ENCODE results near the gene ALX3.

The ALX3 gene

GRCh38 chr1:110053552-110054428, 16.7 kb downstream of the ALX3 start:
- no peak overlapping the region for H3K9ac ChIP-seq (ENCODE audit: low read depth, low read length)
- 89% methylated on average over 15 of the region's 16 CpGs for WGBS
- no peak overlapping the region for H3K27ac ChIP-seq (ENCODE audit: low read depth, low read length)
- no peaks in the 10 kb centered on the region for H3K4me1 ChIP-seq (ENCODE audit: insufficient read depth, low read length)
- H3K4me3 ChIP-seq (ENCODE audit: low read length), result no peak overlapping the region
- H3K27me3 ChIP-seq (ENCODE audit: insufficient read depth, low read length), result no peaks in the 10 kb centered on the region
- H3K36me3 ChIP-seq (ENCODE audit: insufficient read depth, low read length), result peaks cover 98% of the 10 kb centered on the region
- H3K9me3 ChIP-seq (ENCODE audit: insufficient read depth, low read depth, low read length), result no peaks in the 10 kb centered on the region

GRCh38 chr1:110051262-110051648, 19.2 kb downstream of the ALX3 start:
- 96% methylated on average over 2 of the region's 2 CpGs for WGBS
- Histone ChIP-seq H3K27me3 (ENCODE audit: insufficient read depth, low read length) (no peaks in the 10 kb centered on the region), H3K36me3 (ENCODE audit: insufficient read depth, low read length) (peaks cover 98% of the 10 kb centered on the region), H3K4me3 (ENCODE audit: low read length) (no peak overlapping the region), H3K27ac (ENCODE audit: low read depth, low read length) (no peak overlapping the region), H3K9ac (ENCODE audit: low read depth, low read length) (no peak overlapping the region), H3K9me3 (ENCODE audit: insufficient read depth, low read depth, low read length) (no peaks in the 10 kb centered on the region), H3K4me1 (ENCODE audit: insufficient read depth, low read length) (no peaks in the 10 kb centered on the region)

DNA sequence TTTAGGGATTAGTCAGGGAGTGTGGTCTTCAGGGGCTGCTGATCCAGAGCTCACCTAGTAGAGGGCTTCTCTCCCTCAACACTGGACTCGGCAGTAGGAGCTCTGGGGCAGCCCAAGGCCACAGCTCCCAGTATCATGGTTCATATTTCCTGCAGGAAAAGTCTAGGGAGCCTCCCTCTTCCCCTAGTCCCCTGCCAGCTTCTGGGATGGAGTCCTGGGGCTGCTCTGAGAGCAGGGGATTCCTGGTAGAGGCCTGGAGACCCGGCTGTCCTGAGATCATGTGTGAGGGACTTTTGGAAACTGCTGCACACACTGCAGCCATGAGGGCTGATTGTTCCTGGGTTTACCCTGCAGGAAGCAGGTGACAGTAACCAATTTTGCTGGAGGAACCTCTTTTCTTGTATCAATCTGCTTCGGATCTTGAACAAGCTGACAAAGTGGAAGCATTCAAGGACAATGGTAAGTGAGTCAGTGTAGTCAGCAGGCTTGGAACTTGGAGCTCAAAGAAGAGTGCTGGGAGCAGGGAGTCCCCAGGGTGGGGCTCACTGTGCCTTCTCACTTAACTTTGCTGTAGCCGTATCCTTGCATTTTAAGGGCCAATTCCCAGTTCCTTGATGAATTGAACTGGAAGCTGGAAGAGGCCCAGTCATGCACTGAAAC, 19.7 kb downstream of the ALX3 start:
- Histone ChIP-seq H3K9me3 (ENCODE audit: insufficient read depth, low read depth, low read length) (no peaks in the 10 kb centered on the region), H3K27ac (ENCODE audit: low read depth, low read length) (no peak overlapping the region), H3K9ac (ENCODE audit: low read depth, low read length) (no peak overlapping the region), H3K36me3 (ENCODE audit: insufficient read depth, low read length) (peaks cover 98% of the 10 kb centered on the region), H3K4me3 (ENCODE audit: low read length) (no peak overlapping the region), H3K27me3 (ENCODE audit: insufficient read depth, low read length) (no peaks in the 10 kb centered on the region), H3K4me1 (ENCODE audit: insufficient read depth, low read length) (no peaks in the 10 kb centered on the region)
- 89% methylated on average over 4 of the region's 4 CpGs for WGBS

- Histone ChIP-seq H3K4me1 (ENCODE audit: insufficient read depth, low read length) (no peaks in the 10 kb centered on the region), H3K4me3 (ENCODE audit: low read length) (no peak overlapping the region), H3K36me3 (ENCODE audit: insufficient read depth, low read length) (peaks cover 98% of the 10 kb centered on the region), H3K9me3 (ENCODE audit: insufficient read depth, low read depth, low read length) (no peaks in the 10 kb centered on the region), H3K27me3 (ENCODE audit: insufficient read depth, low read length) (no peaks in the 10 kb centered on the region), H3K27ac (ENCODE audit: low read depth, low read length) (no peak overlapping the region), H3K9ac (ENCODE audit: low read depth, low read length) (no peak overlapping the region)
- 94% methylated on average over 11 of the region's 11 CpGs for WGBS
Measured at GRCh38 chr1:110049801-110050601, 20.5 kb downstream of the ALX3 start.

DNA sequence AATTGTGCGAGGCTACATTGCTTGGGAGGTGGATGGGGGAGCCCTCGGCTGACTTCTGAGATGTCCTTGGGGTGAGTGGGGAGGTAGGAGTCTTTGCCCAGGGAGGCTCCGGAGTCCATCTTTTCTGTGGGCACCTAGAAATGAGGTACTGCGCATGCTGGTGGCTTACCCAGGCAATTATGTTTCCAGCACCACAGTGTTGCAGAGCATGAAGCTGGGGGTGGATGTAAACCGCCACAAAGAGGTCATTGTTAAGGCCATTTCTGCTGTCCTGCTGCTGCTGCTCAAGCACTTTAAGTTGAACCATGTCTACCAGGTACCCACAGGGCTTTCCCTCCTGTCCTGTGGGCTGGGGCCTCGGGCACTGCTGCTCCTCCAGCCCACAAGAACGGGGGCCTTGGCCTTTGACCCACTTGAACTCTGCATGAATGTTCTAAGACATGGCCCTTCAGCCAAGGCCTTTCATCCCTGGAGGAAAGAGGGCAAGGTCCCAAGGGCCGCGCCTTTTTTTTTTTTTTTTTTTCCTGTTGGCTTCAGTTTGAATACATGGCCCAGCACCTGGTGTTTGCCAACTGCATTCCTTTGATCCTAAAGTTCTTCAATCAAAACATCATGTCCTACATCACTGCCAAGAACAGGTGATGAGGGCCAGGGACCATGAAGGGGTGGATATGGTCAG, 21.4 kb downstream of the ALX3 start:
- Histone ChIP-seq H3K4me1 (ENCODE audit: insufficient read depth, low read length) (no peaks in the 10 kb centered on the region), H3K9ac (ENCODE audit: low read depth, low read length) (no peak overlapping the region), H3K27me3 (ENCODE audit: insufficient read depth, low read length) (no peaks in the 10 kb centered on the region), H3K9me3 (ENCODE audit: insufficient read depth, low read depth, low read length) (no peaks in the 10 kb centered on the region), H3K27ac (ENCODE audit: low read depth, low read length) (no peak overlapping the region), H3K36me3 (ENCODE audit: insufficient read depth, low read length) (peaks cover 98% of the 10 kb centered on the region), H3K4me3 (ENCODE audit: low read length) (no peak overlapping the region)
- 95% methylated on average over 9 of the region's 9 CpGs for WGBS

GRCh38 chr1:110048240-110048639, 22.2 kb downstream of the ALX3 start:
- Histone ChIP-seq H3K9me3 (ENCODE audit: insufficient read depth, low read depth, low read length) (no peaks in the 10 kb centered on the region), H3K4me1 (ENCODE audit: insufficient read depth, low read length) (no peaks in the 10 kb centered on the region), H3K27ac (ENCODE audit: low read depth, low read length) (no peak overlapping the region), H3K9ac (ENCODE audit: low read depth, low read length) (no peak overlapping the region), H3K27me3 (ENCODE audit: insufficient read depth, low read length) (no peaks in the 10 kb centered on the region), H3K4me3 (ENCODE audit: low read length) (no peak overlapping the region), H3K36me3 (ENCODE audit: insufficient read depth, low read length) (peaks cover 98% of the 10 kb centered on the region)
- 98% methylated on average over 5 of the region's 5 CpGs for WGBS

GRCh38 chr1:110047463-110047862, 23.0 kb downstream of the ALX3 start:
- Histone ChIP-seq H3K36me3 (ENCODE audit: insufficient read depth, low read length) (peaks cover 98% of the 10 kb centered on the region), H3K27ac (ENCODE audit: low read depth, low read length) (no peak overlapping the region), H3K4me1 (ENCODE audit: insufficient read depth, low read length) (no peaks in the 10 kb centered on the region), H3K27me3 (ENCODE audit: insufficient read depth, low read length) (no peaks in the 10 kb centered on the region), H3K9ac (ENCODE audit: low read depth, low read length) (no peak overlapping the region), H3K4me3 (ENCODE audit: low read length) (no peak overlapping the region), H3K9me3 (ENCODE audit: insufficient read depth, low read depth, low read length) (no peaks in the 10 kb centered on the region)
- WGBS, result 90% methylated on average over 3 of the region's 3 CpGs

GRCh38 chr1:110043016-110043415, 27.5 kb downstream of the ALX3 start:
- peaks cover 98% of the 10 kb centered on the region for H3K36me3 ChIP-seq (ENCODE audit: insufficient read depth, low read length)
- H3K4me1 ChIP-seq (ENCODE audit: insufficient read depth, low read length), result no peaks in the 10 kb centered on the region
- H3K9ac ChIP-seq (ENCODE audit: low read depth, low read length), result no peak overlapping the region
- H3K27me3 ChIP-seq (ENCODE audit: insufficient read depth, low read length), result no peaks in the 10 kb centered on the region
- WGBS, result 96% methylated on average over 10 of the region's 10 CpGs
- no peak overlapping the region for H3K27ac ChIP-seq (ENCODE audit: low read depth, low read length)
- no peaks in the 10 kb centered on the region for H3K9me3 ChIP-seq (ENCODE audit: insufficient read depth, low read depth, low read length)
- H3K4me3 ChIP-seq (ENCODE audit: low read length), result no peak overlapping the region

- no peak overlapping the region for H3K9ac ChIP-seq (ENCODE audit: low read depth, low read length)
- peaks cover 4% of the 10 kb centered on the region; the same call in 1 of the 2 replicates for H3K4me1 ChIP-seq (ENCODE audit: insufficient read depth, low read length)
- H3K27ac ChIP-seq (ENCODE audit: low read depth, low read length), result no peak overlapping the region
- no peaks in the 10 kb centered on the region for H3K9me3 ChIP-seq (ENCODE audit: insufficient read depth, low read depth, low read length)
- H3K27me3 ChIP-seq (ENCODE audit: insufficient read depth, low read length), result no peaks in the 10 kb centered on the region
- WGBS, result 94% methylated on average over 4 of the region's 4 CpGs
- H3K4me3 ChIP-seq (ENCODE audit: low read length), result no peak overlapping the region
- H3K36me3 ChIP-seq (ENCODE audit: insufficient read depth, low read length), result peaks cover 89% of the 10 kb centered on the region
Measured at GRCh38 chr1:110040548-110040947, 29.9 kb downstream of the ALX3 start.

GRCh38 chr1:110039641-110040040, 30.8 kb downstream of the ALX3 start:
- no peak overlapping the region for H3K9ac ChIP-seq (ENCODE audit: low read depth, low read length)
- 95% methylated on average over 4 of the region's 4 CpGs for WGBS
- H3K36me3 ChIP-seq (ENCODE audit: insufficient read depth, low read length), result peaks cover 80% of the 10 kb centered on the region
- no peaks in the 10 kb centered on the region for H3K9me3 ChIP-seq (ENCODE audit: insufficient read depth, low read depth, low read length)
- no peak overlapping the region for H3K4me3 ChIP-seq (ENCODE audit: low read length)
- no peaks in the 10 kb centered on the region for H3K27me3 ChIP-seq (ENCODE audit: insufficient read depth, low read length)
- H3K4me1 ChIP-seq (ENCODE audit: insufficient read depth, low read length), result peaks cover 5% of the 10 kb centered on the region; the same call in 1 of the 2 replicates
- no peak overlapping the region for H3K27ac ChIP-seq (ENCODE audit: low read depth, low read length)
